GM04504 (cell line): ENCODE data around the gene KCNMB4.

Source experiments
- DNase-seq: peaks from one replicate; pipeline ENCODE4 v3.0.0-alpha.2; 2012; ENCODE audit warnings: low read depth

Gene KCNMB4

DNA sequence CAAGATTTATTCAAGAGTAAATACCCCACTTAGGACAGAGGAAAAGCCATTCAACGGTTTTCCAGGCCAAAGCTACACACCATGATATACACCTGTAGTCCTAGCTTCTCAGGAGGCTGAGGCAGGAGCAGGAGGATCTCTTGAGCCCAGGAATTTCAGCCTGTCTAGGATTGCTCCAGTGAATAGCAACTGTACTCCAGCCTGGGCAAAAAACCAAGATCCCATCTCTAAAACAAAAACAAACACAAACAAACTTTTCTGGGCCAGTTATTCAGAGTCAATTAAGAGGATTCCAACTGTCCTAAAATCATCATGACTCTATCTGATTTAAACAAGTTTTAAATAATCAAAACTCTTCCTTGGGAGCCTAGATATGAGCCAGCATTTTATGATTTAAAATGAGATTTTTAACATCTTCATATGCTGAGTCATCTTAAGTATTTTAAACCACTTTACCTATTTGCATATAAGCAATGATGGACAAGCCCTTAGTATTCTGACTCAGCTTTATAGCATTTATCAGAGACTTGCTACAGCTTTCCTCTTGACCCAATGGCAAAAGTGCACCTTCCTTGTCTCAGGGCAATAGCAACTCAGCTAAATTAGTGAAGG, 77.1 kb downstream of the KCNMB4 start:
- no peak for DNase-seq

DNA sequence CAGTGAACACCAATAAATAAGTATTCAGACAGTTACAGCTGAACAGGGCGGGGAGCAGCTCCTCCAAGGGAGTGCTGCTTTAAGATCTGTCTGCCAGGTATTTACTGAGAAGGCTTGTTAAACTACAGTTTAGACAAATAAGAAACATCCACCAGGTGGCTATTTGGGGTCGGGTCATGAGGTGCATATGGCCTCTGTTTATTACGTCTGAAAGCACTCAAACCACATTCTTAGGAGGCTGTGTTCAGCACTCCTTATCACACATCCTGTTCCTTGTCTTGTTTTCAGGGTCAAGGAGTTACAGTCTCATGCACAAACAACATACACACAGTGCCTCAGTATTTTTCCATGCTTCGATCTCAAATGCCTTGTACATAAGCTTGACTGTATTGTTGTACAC, 78.8 kb downstream of the KCNMB4 start:
- no peak for DNase-seq

DNA sequence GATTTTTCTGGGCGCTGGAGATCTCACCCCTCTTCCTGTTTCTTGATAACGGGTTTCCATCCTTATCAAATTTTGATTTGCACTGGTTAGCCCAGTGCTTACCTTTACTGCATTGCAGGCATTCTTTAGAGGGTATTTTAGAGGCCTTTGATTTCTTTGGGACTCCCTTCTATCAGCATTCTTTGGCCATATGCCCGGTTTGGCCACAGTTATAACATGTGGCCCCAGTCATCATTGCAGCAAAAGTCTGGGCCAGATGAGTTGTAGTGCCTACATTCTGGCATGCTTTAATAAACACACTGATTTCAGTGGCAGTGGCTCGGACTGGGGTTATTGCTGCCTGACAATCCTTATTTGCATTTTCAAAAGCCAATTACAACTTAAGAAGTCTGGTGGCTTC, 82.3 kb downstream of the KCNMB4 start:
- no peak for DNase-seq

DNA sequence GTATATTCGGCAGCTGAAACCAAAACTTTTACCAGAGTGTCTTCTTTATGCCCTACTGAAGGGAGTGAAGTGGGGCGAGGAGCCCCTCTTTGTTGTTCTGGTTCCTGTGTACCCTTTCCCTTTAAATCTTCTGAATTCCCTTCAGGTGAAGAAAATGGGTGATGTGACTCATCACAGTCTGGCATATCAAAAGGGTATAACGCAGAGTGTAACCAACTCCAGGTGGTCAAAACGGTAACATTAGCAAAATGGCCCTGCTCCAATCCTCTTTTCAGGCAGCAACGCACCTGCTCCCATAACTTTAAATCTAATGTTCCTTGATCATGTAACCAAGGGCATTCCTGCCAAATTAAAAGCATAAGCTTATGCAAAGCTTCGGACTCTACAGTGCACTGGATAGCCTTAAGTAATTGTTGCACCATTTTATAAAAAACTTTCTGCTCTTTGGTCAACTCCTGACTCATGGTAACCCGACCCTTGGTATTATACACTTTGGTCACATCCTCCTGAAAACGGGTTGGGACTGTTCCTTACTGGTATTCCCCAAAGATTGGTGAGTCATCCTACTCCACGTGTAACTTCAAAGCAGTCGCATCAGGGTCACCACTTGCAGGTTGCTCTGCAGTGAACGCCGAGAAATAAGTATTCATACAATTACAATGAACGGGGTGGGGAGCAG, 83.1 kb downstream of the KCNMB4 start:
- no peak for DNase-seq

DNA sequence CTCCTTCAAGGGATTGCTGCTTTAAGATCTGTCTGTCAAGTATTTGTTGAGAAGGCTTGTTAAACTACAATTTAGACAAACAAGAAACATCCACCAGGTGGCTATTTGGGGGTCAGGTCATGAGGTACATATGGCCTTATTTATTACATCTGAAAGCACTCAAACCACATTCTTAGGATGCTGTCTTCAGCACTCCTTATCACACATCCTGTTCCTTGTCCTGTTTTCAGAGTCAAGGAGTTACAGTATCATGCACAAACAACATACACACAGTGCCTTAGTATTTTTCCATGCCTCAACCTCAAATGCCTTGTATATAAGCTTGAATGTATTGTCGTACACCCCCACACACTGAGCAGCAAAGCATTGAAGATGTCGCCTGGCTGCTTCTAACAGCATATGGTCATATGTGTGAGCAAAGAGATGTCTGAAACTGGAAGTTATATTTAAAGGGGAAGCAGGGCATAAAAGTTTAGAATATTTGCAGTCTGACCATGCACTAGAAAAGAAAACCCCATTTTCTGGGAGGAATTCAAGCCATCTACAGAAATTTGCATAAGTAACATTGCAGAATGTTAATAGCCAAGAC, 83.8 kb downstream of the KCNMB4 start:
- DNase-seq: no peak

DNA sequence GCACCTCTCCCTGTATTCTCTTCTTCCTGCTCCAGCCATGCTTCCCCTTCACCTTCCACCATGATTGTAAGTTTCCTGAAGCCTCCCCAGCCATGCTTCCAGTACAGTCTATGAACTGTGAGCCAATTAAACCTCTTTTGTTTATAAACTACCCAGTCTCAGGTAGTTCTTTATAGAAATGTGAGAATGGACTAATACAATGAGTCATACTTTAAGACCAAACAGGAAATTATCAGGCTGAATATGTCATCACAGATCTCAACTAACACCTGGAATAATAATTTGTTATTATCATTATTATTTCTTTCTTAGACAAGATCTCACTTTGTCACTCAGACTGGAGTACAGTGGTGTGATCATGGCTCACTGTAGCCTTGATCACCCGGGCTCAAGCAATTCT, 85.4 kb downstream of the KCNMB4 start:
- no peak for DNase-seq

DNA sequence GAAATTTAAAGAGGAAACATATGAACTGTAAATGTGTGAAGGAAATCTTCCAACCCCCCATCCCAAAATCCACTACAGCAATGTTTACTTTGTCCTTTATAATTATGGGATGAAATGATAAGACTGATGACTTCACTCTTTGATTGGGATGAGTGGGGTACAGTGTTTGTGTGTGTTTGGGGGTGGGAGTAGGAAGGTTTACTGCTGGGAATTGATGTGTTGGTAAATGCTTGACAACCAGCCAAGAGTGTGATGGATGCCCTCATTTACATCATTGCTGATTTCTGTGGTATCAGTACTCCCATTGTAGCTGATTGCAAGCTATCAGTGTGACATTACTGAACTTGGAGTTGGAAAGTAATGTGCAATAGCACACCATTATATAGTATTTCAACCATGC, 90.9 kb downstream of the KCNMB4 start:
- DNase-seq: no peak

DNA sequence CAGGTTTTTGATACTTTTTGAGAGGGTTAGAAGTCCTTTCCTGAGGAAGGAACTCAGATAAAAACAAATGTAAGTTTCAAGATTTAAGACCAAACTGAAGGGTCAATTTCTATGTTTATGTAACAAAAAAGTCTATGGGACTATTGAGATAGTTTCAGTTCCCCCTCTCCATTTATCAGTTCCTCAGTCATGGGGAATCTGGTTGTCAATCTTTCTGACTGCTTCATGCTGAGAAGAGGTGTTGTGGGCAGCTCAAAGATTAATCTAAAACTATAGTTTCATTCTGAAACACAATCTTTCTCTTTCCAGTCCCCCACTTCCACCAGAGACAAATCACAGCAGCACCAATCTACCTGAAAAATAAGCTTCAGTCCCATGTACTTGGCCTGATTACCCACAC, 93.7 kb downstream of the KCNMB4 start:
- DNase-seq: no peak

DNA sequence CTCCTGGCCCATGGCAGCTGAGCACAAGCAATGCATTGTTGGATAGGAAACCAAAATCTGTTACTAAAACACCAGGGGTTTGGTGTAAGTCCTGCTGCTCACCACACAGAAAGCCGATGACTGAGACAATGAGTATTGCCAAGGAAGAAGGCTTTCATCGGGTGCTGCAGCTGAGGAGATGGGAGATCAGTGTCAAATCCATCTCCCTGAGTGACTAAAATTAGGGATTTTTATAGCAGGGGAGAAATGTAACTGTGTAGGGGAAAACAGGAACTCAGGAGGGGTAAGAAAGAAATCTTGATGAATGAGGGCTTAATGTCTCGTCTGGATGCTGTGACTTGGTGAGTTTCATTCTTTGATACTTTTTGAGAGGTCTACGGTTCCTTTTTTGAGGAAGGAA, 97.9 kb downstream of the KCNMB4 start:
- no peak for DNase-seq

DNA sequence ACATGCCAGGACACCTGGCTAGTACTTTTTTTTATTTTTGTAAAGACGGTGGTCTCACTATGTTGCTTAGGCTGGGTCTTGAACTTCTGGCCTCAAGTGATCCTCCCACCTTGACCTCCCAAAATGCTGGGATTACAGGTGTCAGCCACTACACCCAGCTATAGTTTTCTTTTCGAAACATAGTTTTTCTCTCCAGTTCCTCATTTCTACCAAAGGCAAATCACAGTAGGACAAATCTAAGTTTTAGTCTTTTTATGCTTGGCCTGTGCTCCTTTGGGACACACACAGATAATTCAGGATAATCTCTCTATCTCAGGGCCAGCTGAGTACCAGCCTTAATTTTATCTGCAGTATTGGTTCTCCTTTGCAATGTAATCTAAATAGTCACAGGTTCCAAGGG, 100.7 kb downstream of the KCNMB4 start:
- no peak for DNase-seq

DNA sequence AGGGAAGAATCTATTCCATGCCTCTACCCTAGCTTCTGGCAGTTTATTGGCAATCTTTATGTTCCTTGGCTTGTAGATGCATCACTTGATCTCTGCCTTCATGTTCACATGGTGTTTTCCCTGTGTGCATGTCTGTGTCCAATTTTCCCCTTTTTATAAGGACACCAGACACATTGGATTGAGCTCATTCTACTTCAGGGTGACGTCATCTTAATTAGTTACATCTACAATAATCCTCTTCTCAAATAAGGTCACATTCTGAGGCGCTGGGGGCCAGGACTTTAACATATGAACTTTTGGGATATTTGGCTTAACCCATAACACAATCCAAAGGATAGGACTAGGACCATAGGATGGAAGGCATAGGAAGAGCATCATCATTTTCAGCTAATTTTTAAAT, 101.4 kb downstream of the KCNMB4 start:
- DNase-seq: no peak

DNA sequence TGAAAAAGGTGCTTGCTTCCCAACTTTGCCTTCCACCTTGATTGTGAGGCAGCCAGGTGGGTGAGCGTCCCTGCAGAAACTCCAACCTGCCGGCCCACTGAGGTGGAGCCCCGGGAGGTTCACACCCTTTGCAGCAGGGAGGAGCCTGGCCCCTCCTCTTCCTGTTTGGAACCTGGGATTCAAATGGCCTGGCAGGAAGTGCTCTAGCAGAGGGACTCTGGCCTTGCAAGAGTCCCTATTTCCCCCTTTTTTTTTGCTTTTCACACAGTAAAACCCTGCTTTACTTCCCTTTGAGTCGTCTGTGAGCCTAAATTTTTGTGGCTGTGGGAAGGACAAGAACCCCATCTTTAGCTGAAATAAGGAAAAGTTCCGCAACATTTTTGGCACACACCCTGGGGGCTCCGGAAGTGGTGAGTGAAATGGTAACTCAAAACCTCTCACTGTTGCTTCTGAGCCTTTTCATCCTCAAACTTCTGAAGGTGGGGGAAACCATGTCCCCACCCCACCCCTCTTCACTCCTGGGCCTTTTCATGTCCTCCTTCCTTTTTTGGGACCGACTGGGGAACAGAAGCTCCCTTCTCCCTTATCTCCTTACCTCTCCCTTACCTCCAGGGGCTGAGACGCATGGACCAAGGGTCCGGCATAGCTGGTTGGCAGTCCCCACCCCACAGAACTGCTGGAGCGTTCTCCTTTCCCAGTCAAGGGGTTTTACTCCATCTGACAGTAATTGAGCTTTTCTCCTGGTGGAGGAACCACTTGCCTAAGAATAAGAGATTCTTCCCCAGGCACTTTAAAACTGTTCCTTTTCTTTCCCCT, 102.0 kb downstream of the KCNMB4 start:
- no peak for DNase-seq

DNA sequence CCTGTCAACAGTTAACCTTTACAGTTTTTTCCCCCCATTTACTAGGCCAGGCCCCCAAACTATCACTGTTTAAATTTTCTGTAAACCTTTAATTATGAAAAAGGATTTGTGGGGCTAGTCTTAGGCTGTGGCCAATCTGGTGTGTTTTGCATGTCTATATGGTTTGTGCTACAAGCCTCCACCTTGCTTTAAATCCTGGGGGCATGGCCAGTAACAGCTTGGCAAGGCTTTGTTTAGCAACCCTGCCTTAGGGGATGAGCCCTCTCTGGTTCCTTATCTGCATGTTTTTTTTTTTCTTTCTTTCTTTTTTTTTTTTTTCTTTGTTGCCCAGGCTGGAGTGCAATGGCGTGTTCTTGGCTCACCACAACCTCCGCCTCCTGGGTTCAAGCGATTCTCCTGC, 102.7 kb downstream of the KCNMB4 start:
- DNase-seq: no peak

DNA sequence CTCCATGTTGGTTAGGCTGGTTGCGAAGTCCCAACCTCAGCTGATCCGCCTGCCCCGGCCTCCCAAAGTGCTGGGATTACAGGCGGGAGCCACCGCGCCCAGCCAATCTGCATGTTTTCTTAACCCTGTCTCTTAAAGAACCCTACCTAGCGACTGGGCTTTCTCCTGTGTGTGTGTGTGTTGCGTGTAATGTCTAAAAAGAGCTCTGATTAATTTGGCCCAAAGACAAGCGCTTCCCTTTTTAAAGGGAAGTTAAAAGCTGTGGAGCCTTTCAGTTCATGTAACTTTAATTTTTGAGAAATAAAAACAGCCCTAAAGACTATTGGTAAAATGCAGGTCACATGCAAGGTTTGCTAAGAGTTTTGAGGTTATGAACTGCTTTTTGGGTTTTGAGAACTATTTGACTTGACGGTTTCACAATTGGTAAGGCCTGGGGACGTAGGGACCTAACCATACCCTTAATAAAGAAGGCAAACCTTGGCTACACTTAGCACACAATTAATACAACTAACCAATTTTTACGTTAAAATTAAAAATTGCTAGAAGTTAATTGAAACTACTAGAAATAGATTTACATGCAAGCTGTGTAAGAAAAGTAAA, 103.2 kb downstream of the KCNMB4 start:
- DNase-seq: no peak

DNA sequence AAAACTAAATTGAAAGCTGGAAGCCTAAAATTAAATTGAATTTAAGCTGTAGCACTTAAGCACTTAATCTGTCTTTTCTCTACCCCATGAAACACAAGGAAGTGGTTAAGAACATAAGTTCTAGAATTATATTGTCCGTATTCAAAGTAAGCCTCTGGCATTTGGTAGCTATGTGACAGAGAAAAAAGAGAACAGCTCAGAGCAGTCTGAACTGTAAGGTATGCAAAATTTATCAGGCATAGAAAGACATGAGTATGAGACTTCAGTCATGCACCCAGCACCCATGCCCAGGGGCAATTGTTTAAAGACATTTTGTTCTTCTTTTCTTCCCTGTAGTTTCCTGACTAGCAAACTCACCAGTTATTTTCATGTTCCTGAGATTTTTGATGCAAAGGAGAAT, 116.7 kb downstream of the KCNMB4 start:
- DNase-seq: no peak
